ENCODE data around the gene ZNF530. TPM values are rescaled to one million over a fixed set of nuclear protein-coding genes. Genes with fewer than 3 reads are reported as not detected.

The ZNF530 gene
- total and polyA plus RNA-seq, 11 donors = 2.7 to 8.7 (median 4.9) TPM

- no peaks in the 10 kb centered on the region for H3K27me3 ChIP-seq
- peaks cover 0 to 56% (median 26%) of the 10 kb centered on the region in 12 donors for H3K9me3 ChIP-seq
- intact Hi-C loops (cut with DNase I) = loop anchor here in 3 of 10 donors (2.0 to 10.0 kb wide), 2 partner anchors 15 to 421 kb away; partner anchors contain the start of genes ZNF530 (in 2 of the 3) and ZNF606 (in 1 of the 3)
- peak within 1 kb of the TSS; percentile 32 to 90 (median 80) for H3K4me3 ChIP-seq
- 0 to 2% (median 1%) methylated on average over 17 to 76 of the region's 76 CpGs for WGBS, 4 donors
- H3K27ac ChIP-seq = peak within 1 kb of the TSS in 11 of 12 donors; percentile 41 to 84 (median 70)
- peak in 1 of 2 donors; percentile 56 for TF ChIP-seq POLR2A (IDR thresholded peaks at IDR 0.05)
- peak in 4 of 12 donors; percentile 23 to 44 (median 36) for TF ChIP-seq CTCF (IDR thresholded peaks at IDR 0.05)
- peaks cover 0 to 29% (median 18%) of the 10 kb centered on the region in 12 donors for H3K4me1 ChIP-seq
- peak; percentile 94 to 97 (median 96) for ATAC-seq
- peaks cover 0 to 34% (median 3%) of the 10 kb centered on the region in 9 donors for H3K36me3 ChIP-seq
- peak; percentile 93 to 96 (median 95) for DNase-seq
These were observed 15.9 kb upstream of the ZNF530 start, which contains the start of gene ZIK1 for GRCh38 chr19:57583521-57584416. ZIK1 (plus strand) TSS chr19:57584145; CDS start chr19:57584357, 212 bp downstream.

GRCh38 chr19:57587529-57587928, 12.2 kb upstream of the ZNF530 start:
- peaks cover 0 to 90% (median 63%) of the 10 kb centered on the region in 12 donors for H3K9me3 ChIP-seq
- intact Hi-C loops (cut with DNase I) = loop anchor here in 1 of 10 donors (10.0 kb wide), 1 partner anchor 417 kb away; the partner anchor contains the start of gene ZNF606

GRCh38 chr19:57599377-57599760, 316 bp upstream of the ZNF530 start:
- H3K9me3 ChIP-seq = peaks cover 0 to 44% (median 2%) of the 10 kb centered on the region in 12 donors
- 47 to 48% (median 47%) methylated on average over 8 of the region's 8 CpGs for WGBS, 4 donors
- H3K4me3 ChIP-seq = peak overlapping the region; percentile 68 to 99 (median 82)
- TF ChIP-seq CTCF (IDR thresholded peaks at IDR 0.05) (peak in 1 of 12 donors; percentile 12), POLR2A (IDR thresholded peaks at IDR 0.05) (no peak)
- ATAC-seq (no peak), DNase-seq (no peak)
- no peaks in the 10 kb centered on the region for H3K27me3 ChIP-seq
- peaks cover 4 to 19% (median 9%) of the 10 kb centered on the region in 12 donors for H3K4me1 ChIP-seq
- H3K27ac ChIP-seq = peak overlapping the region in 11 of 12 donors; percentile 22 to 80 (median 68)
- peaks cover 0 to 9% (median under 1%) of the 10 kb centered on the region in 9 donors for H3K36me3 ChIP-seq
- intact Hi-C loops (cut with DNase I) = loop anchor here in 2 of 10 donors (2.0 kb wide), 1 partner anchor 15 kb away; the partner anchor contains the start of gene ZIK1 (in 2 of the 2)

More at GRCh38 chr19:57587529-57587928, 12.2 kb upstream of the ZNF530 start:
- H3K4me1 ChIP-seq = peaks cover 0 to 20% (median 15%) of the 10 kb centered on the region in 12 donors
- H3K27me3 ChIP-seq = no peaks in the 10 kb centered on the region
- H3K4me3 ChIP-seq = no peak overlapping the region
- DNase-seq (no peak), ATAC-seq (no peak)
- peaks cover 4 to 68% (median 29%) of the 10 kb centered on the region in 9 donors for H3K36me3 ChIP-seq
- no peak for TF ChIP-seq POLR2A (IDR thresholded peaks at IDR 0.05)
- no peak for TF ChIP-seq CTCF (IDR thresholded peaks at IDR 0.05)
- 94 to 100% (median 99%) methylated on average over 1 of the region's 1 CpG for WGBS, 4 donors
- no peak overlapping the region for H3K27ac ChIP-seq

- H3K27ac ChIP-seq = no peak overlapping the region
- ATAC-seq (no peak), DNase-seq (no peak)
- H3K9me3 ChIP-seq = peaks cover 0 to 90% (median 24%) of the 10 kb centered on the region in 12 donors
- H3K27me3 ChIP-seq = no peaks in the 10 kb centered on the region
- peaks cover 0 to 42% (median 27%) of the 10 kb centered on the region in 9 donors for H3K36me3 ChIP-seq
- no peaks in the 10 kb centered on the region for H3K4me1 ChIP-seq
- no peak for TF ChIP-seq POLR2A (IDR thresholded peaks at IDR 0.05)
- TF ChIP-seq CTCF (IDR thresholded peaks at IDR 0.05) = no peak
- no peak overlapping the region for H3K4me3 ChIP-seq
- WGBS, 4 donors = 92 to 99% (median 96%) methylated on average over 5 of the region's 5 CpGs
- intact Hi-C loops (cut with DNase I) = no loop called here
These were observed 7.2 kb downstream of the ZNF530 start for GRCh38 chr19:57606931-57607330.
